Gastrocnemius medialis (tissue), 4 donors: ENCODE results near the gene STMND1.

Experiments
- POLR2A ChIP-seq, 2 donors: fragments of 450-650 bp; IDR thresholded peaks; one replicate each; pipeline ENCODE4 v1.6.1; 2017; ENCODE audit warnings: antibody characterized with exemption in 2 of 2, mild to moderate bottlenecking in 2 of 2, moderate library complexity in 2 of 2
- TF ChIP-seq, protein P1 (sequence below), 5 experiments: fragments of 450-650 bp in 3 of 5; fragments of 200-600 bp in 2 of 5; sonication (generic) in 2 of 5; IDR thresholded peaks in 4 of 5; conservative IDR thresholded peaks in 1 of 5; 1 replicate in 4 of 5; 2 replicates in 1 of 5; pipeline ENCODE4 v1.5.1; 2016 to 2019; ENCODE audit warnings: antibody characterized with exemption in 5 of 5, mild to moderate bottlenecking in 3 of 5, moderate library complexity in 3 of 5

DNA sequence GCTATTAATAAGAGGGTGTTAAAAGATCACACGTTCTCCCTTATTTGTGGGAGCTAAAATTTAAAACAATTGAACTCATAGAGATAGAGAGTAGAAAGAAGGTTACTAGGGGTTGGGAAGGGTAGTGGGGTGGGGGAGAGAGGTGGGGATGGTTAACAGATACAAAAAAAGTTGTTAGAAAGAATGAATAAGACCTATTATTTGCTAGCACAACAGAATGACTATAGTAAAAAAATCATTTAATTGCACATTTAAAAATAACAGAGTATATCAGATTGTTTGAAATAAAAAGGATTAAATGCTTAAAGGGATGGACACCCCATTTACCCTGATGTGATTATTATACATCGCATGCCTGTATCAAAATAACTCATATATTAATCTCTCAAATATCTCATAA, 43.3 kb upstream of the STMND1 start:
- no peak for TF ChIP-seq POLR2A (IDR thresholded peaks at IDR 0.05)
- TF ChIP-seq, protein P1, sequence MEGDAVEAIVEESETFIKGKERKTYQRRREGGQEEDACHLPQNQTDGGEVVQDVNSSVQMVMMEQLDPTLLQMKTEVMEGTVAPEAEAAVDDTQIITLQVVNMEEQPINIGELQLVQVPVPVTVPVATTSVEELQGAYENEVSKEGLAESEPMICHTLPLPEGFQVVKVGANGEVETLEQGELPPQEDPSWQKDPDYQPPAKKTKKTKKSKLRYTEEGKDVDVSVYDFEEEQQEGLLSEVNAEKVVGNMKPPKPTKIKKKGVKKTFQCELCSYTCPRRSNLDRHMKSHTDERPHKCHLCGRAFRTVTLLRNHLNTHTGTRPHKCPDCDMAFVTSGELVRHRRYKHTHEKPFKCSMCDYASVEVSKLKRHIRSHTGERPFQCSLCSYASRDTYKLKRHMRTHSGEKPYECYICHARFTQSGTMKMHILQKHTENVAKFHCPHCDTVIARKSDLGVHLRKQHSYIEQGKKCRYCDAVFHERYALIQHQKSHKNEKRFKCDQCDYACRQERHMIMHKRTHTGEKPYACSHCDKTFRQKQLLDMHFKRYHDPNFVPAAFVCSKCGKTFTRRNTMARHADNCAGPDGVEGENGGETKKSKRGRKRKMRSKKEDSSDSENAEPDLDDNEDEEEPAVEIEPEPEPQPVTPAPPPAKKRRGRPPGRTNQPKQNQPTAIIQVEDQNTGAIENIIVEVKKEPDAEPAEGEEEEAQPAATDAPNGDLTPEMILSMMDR (IDR thresholded peaks at IDR 0.05 in 4 of 5, conservative IDR thresholded peaks at IDR 0.05 in 1 of 5): no peak
